GM21717 (cell line): ENCODE measurements around the gene EEF2.

Experiments
- ATAC-seq: cut with Tn5 transposase; IDR thresholded peaks from one replicate; pipeline ENCODE4 v1.9.1; 2021; ENCODE audit warnings: mild to moderate bottlenecking, moderate library complexity; ENCODE audit not compliant: unreplicated experiment

The EEF2 gene

DNA sequence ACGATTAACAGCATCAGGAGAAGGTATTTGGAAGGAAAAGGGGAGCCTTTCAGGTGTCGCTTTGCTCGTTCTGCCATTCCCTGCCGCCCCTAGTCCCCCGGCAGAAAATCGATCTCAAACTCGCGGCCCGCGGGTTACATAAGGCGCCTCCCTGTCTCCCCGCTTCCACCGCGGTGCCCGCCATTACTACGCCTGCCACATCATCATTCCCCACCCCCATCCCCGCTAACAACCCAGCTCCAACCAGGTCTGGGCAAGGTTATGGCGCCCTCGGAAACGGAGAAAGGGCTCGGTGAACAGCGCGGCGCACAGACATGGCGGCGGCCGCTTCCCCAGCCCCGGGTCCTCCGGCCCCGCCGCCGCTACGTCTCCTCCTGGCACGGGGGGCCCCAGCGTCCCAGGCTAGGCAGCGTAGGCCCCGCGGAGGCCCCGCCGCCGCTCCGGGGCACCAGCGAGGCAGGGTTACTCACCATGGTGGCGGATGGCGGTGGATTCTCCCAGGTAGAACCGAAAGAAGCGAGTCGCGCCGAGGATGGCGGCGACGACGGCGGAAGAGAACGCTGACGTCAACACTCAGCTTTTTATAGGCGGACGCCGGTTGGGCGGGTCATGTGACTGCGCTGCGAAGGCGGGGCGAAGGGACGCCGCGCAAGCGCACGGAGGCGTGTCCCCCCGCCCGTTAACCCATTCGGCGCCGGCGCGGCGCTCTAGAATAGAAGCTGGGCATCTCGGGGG is at the start of gene EEF2:
EEF2 (minus strand) TSS at position 556 of the 735 bp plus-strand sequence; CDS start at position 473, 83 bp downstream.
- peak; percentile 40 for ATAC-seq

DNA sequence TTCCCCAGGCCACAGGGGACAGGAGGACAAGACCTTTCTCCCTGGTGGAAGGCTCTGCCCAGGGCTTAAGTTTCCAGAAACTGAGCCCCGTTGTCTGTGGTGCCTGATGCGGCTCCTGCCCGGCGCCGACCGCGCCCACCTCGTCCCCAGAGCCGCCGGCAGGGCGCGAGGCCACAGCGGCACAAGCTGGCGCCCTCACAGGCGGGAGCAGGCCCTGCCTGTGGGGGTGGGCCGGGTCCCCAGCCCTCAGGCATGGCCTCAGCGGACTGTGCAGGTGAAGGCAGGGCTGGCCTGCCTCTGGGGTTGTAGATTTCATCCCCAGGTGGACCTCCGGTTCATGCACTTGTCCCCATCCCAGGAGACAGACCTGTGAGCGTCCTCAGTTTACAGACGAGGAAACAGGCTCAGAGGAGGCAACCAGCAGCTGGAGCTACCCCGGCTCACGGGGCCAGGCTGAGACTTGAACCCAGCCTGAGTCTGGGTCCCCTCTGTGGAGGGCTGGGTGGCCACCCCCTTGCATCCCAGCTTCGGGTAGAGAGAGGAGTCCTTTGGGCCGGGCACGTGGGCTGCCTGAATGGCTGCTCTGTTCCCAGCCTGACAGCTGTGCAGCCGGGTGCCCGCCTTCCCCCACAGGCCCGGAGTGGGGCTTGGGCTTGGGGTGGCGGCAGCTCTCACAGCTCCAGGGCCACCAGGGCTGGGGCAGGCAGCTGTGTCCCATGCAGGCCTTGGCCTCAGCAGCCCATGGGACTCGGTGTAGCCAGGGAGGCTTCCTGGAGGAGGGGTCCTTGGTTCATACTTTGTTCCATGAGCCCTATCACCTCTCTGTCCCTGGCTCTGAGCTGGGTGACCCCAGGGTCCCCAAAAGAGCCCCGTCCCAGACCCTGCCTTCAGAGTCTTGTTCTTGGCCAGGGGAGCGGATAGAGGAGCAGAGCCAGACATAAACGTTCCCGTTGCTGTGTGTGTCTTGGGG is 49.1 kb upstream of the EEF2 start:
- ATAC-seq, result no peak

DNA sequence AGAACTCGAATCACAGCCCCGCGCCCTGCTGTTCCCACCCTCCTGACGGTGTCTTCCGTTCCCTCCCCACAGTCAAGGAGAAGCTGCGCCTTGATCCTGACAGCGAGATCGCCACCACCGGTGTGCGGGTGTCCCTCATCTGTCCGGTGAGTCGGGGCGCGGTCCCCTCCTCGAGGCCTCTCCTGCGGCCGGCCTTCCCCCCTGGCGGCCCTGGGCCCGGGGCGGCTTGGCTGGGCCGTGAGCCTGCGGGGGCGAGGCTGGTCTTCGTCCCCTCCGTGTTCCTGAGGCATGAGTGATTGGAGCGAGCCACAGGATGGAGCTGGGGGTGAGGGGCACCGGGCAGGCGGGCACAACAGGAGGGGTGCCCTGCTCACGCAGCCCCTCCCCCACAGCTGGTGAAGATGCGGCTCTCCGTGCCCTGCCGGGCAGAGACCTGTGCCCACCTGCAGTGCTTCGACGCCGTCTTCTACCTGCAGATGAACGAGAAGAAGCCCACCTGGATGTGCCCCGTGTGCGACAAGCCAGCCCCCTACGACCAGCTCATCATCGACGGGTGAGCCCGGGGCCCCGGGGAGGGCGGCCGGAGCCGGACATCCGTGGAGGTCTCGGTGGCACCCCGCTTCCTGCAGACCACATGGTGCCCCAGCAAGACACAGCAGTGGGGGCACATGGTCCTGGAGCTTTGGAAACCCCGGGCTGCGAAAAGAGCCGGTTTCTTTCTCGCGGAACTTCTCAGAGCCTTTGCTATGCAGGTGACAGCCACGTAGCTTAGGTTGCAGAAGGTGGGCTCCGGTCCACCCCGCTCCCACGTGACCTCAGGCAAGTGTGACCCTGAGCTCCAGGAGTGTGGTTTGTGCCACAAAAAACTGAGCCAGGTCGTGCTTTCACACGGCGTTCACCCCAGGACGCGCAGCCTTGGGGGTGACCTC is 48.0 kb upstream of the EEF2 start:
- ATAC-seq, result no peak

DNA sequence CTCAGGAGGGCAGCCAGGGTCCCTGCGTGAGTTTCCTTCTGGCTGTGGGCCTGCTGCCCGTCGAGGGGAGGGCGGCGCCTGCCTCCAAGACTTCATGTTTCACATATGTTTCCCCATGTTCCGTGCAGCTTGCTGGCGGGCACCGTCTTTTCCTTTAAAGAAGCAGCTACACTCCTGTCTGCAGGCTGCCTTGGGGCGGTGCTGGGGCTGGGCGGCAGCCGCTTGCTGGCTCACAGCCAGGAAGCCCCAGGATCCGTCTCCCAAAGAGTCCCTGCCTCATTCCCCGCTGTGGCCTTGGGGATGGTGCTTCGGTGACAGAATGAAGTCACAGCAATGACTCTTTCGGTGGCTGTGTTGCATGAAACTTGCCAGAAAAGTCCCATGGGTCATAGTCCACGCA is 47.2 kb upstream of the EEF2 start:
- no peak for ATAC-seq

DNA sequence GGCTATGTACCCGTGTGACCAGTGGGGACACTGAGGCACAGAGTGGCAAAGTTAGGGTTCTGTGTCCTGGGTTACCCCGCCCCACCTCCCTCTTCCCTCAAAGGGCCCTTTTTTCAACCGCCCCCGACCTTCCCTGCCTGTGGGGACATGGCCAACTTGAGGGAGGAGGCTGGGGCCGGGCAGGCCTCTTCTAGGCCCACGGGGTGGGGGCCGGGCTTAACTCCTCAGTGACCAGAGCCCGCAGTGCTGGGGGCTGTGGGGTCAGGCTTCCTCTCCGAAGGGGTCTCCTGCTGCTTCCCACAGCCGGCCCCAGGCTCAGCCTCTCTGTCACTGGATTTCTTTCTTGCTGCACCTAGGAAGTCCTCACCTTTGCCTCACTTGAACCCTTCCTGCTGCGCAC is 46.2 kb upstream of the EEF2 start:
- no peak for ATAC-seq

DNA sequence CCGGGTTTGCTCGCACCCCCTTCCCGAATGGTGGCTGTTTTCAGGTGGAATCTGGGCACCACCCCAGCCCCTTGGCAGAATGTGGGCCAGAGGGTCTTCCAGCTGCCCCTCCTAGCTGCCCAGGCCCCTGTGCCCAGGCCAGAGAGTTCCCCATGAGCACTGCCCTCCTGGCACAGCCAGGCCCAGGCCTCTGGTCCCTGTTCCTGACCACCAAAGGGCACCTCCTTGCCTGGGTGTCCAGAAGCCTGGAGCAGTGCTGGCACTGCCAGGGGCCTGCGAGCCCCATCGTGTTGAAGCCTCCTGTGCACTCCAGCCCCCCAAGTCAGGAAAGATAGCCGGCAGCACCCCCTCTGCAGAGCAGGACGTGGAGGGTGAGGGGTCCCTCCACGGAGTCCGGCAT is 45.7 kb upstream of the EEF2 start:
- no peak for ATAC-seq

DNA sequence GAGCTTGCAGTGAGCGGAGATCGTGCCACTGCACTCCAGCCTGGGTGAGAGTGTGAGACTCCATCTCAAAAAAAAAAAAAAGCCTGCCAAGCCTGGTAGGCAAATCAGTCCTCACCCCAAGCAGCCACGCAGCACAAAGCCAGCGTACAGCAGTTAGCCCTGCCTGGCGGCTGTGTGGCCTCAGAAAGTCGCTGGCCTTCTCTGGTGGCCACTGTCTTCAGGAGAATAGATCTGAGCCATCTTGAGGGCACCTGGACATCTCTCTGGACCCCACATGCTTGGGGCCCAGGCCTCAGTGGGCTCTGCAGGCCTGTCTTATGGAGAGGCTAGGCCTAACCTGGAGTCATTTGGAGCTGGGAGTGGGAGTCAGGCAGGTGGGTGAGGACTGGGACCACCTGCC is 45.3 kb upstream of the EEF2 start:
- ATAC-seq, result no peak

DNA sequence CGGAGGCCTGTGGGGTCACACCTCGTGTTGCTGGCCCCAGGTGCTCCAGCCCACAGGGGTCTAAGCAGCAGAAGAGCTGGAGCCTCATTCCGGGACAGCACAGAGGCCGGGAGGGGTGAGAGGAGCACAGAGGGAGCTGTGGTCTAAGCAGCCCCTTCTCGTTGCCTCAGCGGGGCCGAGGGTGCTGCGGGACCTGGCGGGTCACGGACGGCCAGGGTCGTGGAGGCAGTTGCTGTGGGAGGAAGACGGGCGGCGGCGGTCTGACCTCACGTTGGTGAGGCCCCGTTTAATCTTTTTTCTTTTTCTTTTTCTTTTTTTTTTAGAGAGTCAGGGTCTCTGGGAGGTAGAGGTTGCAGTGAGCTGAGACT is 44.0 kb upstream of the EEF2 start:
- no peak for ATAC-seq

DNA sequence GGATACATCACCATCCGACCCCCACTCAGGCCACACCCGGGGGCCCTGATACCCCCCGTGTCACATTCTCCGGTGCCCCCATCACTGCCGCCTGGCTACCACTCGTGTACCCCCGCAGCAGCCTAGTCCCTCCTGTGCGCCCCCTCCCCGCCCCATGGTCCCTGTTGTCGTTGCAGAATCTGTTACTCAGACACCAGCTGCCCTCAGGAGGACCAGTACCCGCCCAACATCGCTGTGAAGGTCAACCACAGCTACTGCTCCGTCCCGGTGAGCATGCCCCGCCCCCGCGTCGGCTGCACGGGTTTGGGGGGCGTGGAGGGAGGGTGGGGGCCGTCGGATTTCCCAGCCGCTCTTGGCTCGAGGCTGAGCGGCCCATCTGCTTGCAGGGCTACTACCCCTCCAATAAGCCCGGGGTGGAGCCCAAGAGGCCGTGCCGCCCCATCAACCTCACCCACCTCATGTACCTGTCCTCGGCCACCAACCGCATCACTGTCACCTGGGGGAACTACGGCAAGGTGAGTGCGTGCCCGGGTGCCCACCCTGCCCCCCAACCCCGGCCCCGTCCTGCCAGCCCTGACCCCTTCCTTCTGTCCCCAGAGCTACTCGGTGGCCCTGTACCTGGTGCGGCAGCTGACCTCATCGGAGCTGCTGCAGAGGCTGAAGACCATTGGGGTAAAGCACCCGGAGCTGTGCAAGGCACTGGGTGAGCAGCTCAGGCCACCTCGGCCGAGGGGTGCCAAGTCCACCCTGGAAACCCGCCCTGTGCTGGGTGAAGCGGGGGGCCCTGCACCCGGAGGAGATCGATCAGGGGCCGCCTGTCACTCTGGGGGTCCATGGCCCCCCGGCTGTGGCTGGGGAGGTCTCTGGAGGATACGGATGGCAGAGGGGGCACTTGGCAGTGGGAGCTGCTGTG is 43.3 kb upstream of the EEF2 start:
- ATAC-seq, result no peak

DNA sequence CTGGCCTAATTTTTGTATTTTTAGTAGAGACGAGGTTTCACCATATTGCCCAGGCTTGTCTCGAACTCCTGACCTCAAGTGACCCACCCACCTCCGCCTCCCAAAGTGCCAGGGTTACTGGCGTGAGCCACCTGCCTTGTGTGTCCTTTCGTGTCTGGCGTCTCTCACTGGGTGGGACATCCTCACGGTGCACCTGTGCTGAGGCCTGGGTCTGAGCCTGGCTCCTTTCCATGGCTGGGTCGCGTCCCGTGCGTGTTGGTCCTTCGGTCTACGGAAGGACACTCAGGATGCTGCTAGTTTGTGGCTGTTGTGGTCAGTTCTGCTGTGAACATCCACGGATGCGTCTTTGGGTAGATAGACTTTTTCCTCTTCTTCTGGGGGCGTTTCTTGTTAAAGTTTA is 41.9 kb upstream of the EEF2 start:
- no peak for ATAC-seq

DNA sequence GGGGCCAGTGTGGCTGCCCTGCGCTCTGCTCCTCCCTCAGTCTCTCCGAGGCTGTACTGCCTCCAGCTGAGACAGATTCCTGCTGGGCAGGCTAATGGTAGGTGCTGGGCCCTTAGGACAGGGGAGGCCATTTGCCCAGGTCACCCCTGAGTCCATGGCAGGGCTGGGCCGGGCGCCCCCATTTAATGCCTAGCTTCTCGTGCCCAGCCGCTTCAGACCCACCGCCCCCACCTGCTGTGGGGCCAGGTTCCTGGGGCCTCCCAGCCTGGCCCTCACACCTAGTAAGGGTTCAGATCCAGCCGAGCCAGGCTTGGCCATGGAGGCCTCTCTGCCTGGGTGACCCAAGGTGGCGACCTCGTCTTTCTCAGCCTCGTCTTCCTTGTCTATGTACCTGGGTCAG is 40.1 kb upstream of the EEF2 start:
- ATAC-seq, result no peak

DNA sequence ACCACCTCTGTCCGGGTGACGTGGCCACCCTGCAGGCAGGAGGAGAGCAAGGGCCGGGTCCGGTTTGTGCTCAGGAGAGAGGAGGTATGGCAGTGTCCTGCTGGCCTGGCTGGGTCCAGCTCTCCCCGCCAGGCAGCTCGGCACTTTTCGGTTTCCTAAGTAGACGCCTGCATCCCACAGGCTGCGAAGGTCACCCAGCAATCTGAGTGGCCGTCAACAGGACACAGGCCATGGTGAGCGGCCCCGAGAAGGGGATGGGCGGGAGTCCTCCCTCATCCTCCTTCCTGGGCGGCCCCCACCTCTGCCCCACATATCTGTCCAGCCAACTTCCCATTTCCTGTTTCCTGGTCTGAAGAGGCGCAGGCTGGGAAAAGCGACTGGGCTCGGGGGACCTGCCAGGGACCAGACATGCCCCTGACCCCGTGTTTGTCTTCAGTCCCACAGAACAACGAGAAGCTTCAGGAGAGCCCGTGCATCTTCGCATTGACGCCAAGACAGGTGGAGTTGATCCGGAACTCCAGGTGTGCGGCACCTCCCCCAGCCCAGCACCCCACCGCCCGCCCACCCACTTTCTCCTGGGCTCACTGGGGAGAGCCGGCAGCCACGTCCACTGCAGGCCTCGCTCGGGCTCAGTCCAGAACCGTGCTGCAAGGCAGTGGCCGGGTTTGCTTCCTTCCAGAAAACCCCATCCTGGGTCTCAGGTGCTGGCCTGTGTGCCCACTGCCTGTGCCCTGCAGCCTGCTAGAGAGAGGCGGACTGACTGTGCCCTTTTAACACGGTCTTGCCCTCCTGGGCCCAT is 38.5 kb upstream of the EEF2 start:
- ATAC-seq, result no peak

DNA sequence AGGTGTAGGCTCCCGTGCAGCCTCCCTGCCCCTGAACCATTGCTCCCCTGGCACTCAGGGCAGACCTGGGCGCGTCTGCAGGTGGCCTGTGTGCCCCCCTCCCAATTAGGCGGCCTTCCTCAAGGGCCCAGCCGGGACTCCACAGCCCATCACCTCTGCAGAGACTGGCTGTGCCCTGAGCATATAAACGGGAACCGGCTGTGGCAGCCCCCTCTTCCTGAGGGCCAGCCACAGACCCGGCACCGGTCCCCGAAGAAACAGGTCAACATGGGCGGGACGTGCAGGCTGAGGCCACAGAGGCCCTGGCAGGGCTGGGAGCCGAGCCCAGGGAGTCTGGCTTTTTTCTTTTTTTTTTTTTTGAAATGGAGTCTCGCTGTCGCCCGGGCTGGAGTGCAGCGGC is 34.3 kb upstream of the EEF2 start:
- ATAC-seq, result no peak

DNA sequence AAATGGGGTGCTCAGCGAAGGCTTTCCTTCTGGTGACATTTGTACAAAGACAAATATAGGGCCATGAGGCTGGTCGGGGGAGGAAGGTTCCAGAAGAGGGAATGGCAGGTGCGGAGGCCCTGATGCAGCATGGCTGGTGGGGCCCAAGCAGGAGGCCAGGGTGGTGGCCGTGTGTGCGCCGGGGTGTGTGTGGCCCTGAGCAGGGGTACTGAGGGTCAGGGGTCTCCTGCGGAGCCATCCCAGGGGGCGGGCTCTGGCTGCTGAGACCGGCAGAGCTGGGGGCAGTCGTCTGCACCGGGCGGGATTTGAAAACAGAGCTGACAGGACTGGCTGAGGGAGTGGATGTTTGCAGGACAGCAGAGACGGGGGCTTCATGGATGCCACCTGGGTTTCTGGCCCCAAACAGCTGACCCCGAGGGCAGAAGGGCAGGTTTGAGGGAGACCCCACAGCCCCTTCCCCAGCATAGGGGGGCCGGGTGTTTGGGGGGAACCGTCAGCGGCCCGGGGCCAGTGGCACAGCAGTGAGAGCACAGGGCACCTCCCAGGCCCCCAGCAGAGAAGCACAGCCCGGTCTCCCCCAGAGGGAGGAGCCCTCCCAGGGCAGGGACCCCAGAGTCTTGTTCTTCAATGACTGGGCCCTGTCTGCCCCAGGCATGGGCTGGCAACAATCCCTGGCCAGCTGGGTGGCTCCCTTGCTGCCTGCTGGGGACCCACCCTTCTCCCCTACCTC is 33.7 kb upstream of the EEF2 start:
- no peak for ATAC-seq

DNA sequence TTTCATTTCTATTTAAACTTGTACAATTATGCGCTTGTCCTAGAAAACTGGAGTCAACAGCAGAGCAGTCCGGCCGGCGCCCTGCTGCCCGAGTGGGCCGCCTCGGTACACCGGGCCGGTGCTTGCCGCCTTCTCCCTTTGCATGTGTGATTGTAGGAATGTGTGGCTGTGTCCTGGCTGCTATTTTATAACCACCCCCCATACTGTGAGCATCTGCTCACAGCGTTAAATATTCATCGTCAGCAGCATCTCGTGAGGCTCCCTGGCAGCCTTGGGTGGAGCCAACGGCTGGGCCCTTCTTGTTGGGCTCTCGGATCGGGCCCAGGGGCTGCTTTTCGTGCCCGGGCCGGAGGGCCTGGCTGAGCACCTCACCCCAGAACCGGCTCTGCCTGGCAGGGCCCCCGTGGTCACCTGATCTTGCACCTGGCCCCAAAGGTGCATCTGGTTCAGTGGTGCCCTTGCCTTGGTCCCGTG is 32.9 kb upstream of the EEF2 start:
- ATAC-seq, result no peak

DNA sequence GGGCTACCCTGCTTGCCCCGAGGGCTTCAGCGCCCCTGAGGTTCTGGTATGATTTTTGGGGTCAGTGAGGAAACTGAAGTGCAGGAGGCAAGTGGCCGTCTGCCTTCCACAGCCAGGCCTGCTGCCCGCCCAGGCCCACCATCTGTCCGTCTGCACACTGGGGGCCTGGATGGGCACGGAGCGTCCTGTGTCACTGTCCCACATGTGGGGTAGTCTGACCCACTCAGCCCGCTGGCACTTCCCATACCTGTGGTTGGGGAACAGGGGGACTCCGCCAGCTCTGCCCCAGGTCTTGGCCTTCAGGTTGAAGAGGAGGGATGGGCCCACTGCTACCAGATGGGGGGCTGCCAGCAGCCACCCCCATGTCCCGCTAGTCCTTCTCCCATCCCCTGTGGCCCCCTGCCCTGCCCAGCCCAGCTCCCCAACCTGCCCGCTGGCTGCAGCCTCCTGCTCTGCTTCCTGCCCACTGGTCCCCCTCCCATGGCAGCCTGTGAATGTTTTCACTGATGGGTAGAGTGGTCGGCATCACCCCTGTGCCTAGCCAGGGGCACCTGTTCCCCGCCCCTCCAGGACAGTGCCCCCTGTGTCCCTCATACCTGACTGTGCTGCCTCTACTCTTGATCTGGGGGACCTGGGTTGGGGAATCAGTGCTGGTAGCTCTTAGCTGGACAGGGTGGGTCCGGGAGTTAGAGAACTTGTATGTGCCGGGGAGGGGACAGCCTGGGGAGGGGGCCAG is 31.8 kb upstream of the EEF2 start:
- ATAC-seq, result no peak

DNA sequence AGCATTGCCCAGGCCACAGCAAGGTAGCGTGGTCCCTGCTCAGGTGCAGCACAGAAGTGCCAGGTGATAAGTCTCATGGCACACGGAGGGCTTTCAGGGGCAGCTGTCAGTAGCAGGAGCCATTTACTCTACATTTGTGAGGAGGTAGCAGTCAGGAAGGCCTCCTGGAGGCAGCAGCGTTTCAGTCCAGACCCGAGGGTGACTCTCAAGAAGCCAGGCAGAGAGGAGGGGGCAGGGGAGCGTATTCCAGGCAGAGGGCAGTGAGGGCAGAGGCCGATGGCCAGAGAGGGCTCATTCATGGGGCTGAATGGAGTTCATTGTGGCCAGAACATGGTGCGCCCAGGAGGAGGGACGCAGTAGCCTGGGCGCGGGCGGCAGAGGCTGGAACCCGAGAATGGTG is 31.2 kb upstream of the EEF2 start:
- ATAC-seq, result no peak
